ENCODE measurements around the gene GJC2.
"Not testable (repeated sequence)": the region's sequence is repeated elsewhere in the genome, so short reads cannot be mapped to it uniquely, and the experiment has no call there.

Gene GJC2

GRCh38 chr1:228149406-228150119, at the start of gene GJC2:
TSS of gene GJC2 (plus strand) at chr1:228149930. CDS start at chr1:228157759, 7,829 bp downstream.
- DNase-seq, result no peak

GRCh38 chr1:228100822-228101613, 48.7 kb upstream of the GJC2 start:
- DNase-seq, result no peak

- DNase-seq, result no peak
Measured at GRCh38 chr1:228101614-228101993, 48.1 kb upstream of the GJC2 start.

GRCh38 chr1:228101994-228102790, 47.5 kb upstream of the GJC2 start:
- DNase-seq, result no peak

GRCh38 chr1:228102791-228103620, 46.7 kb upstream of the GJC2 start, which contains the start of gene C1orf35:
TSS of gene C1orf35 (minus strand) at chr1:228103325. CDS start at chr1:228103227, 98 bp downstream.
- peak; percentile 88 for DNase-seq

- DNase-seq, result no peak
Measured at GRCh38 chr1:228104526-228105269, 45.0 kb upstream of the GJC2 start.

GRCh38 chr1:228105270-228105995, 44.3 kb upstream of the GJC2 start:
- DNase-seq, result no peak

- no peak for DNase-seq
Measured at GRCh38 chr1:228105996-228106799, 43.5 kb upstream of the GJC2 start.

GRCh38 chr1:228106800-228107054, 43.0 kb upstream of the GJC2 start:
- no peak for DNase-seq

- DNase-seq, result no peak
Measured at GRCh38 chr1:228107636-228108035, 42.1 kb upstream of the GJC2 start.

- no peak for DNase-seq
Measured at GRCh38 chr1:228108055-228108690, 41.6 kb upstream of the GJC2 start.

GRCh38 chr1:228108742-228109072, 41.0 kb upstream of the GJC2 start:
- DNase-seq, result no peak

GRCh38 chr1:228109073-228109961, 40.4 kb upstream of the GJC2 start, which contains the start of gene MRPL55:
TSS of gene MRPL55 (minus strand) at chr1:228109299. CDS start at chr1:228108260, 1,039 bp downstream.
- peak; percentile 93 for DNase-seq

GRCh38 chr1:228109962-228110488, 39.7 kb upstream of the GJC2 start:
- no peak for DNase-seq

GRCh38 chr1:228110556-228110955, 39.2 kb upstream of the GJC2 start:
- no peak for DNase-seq

GRCh38 chr1:228111315-228111714, 38.4 kb upstream of the GJC2 start:
- not testable (repeated sequence) for DNase-seq

- DNase-seq, result no peak
Measured at GRCh38 chr1:228112167-228112566, 37.6 kb upstream of the GJC2 start.

GRCh38 chr1:228112617-228113016, 37.1 kb upstream of the GJC2 start:
- DNase-seq, result no peak

- DNase-seq, result no peak
Measured at GRCh38 chr1:228114827-228115226, 34.9 kb upstream of the GJC2 start.

Measured in NCI-H510A (cell line).